ENCODE results near the gene MCHR1.

DNA sequence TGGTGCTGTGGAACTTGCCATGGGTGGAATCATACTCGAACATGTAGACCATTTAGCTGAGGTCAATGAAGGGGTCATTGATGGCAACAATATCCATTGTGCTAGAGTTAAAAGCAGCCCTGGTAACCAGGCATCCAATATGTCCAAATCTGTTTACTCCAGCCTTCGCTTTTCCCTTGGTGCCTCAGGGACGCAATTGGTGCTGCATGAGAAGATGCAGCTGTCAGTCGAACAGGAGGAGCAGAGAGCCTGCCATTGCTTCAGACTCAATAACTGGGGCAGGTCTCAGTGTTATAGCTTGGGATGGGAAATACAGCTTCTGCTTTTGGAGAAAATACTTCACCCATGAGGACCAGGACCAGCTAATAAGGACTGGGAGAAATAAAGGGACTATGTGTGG is 5.0 kb upstream of the MCHR1 start:
- TF ChIP-seq GATA2 (IDR thresholded peaks at IDR 0.05; ENCODE audit: low read depth, low read length) = no peak
- TF ChIP-seq GATA3 (IDR thresholded peaks at IDR 0.05; ENCODE audit: low read depth, low read length) = no peak

Data from SH-SY5Y (cell line).